Stomach (tissue), 9 donors: Measurements from ENCODE around the gene MLANA. TPM values are rescaled to one million over a fixed set of nuclear protein-coding genes. Genes with fewer than 3 reads are reported as not detected.
"Not testable (repeated sequence)": the region's sequence is repeated elsewhere in the genome, so short reads cannot be mapped to it uniquely, and the experiment has no call there.

Experiments used
- DNase-seq, 2 donors: peaks; one replicate each; pipeline versions ENCODE4 v3.0.0 to v3.0.0-alpha.2; 2013 to 2019
- H3K27ac ChIP-seq, 5 donors: fragments of 200-600 bp in 4 of 5; sonication (generic) in 4 of 5; one replicate each; pipeline ENCODE4 v1.5.1; 2013 to 2019; ENCODE audit warnings: mild to moderate bottlenecking in 1 of 5, moderate library complexity in 1 of 5
- H3K27me3 ChIP-seq, 3 donors: fragments of 200-600 bp; sonication (generic); one replicate each; pipeline ENCODE4 v1.5.1; 2017 to 2019; ENCODE audit warnings: mixed run types in 1 of 3
- H3K36me3 ChIP-seq, 4 donors: fragments of 200-600 bp; sonication (generic); 1 replicate in 3 of 4; 2 replicates in 1 of 4; pipeline ENCODE4 v1.5.1; 2016 to 2019
- H3K4me1 ChIP-seq, 4 donors: fragments of 200-600 bp; sonication (generic); one replicate each; pipeline ENCODE4 v1.5.1; 2016 to 2019
- H3K4me3 ChIP-seq, 4 donors: fragments of 200-600 bp; sonication (generic) in 3 of 4; one replicate each; pipeline ENCODE4 v1.5.1; 2016 to 2019; ENCODE audit warnings: mild to moderate bottlenecking in 1 of 4
- H3K9me3 ChIP-seq, 4 donors: fragments of 200-600 bp; sonication (generic); one replicate each; pipeline ENCODE4 v1.5.1; 2016 to 2019
- EP300 ChIP-seq: sonication (generic); formaldehyde crosslinking; IDR thresholded peaks from one replicate; pipeline ENCODE4 v1.6.1; 2017; ENCODE audit warnings: antibody characterized with exemption
- POLR2A ChIP-seq, 4 donors: fragments of 450-650 bp; IDR thresholded peaks; one replicate each; pipeline ENCODE4 v1.6.1; 2016; ENCODE audit warnings: antibody characterized with exemption in 4 of 4, control low read depth in 2 of 4, mild to moderate bottlenecking in 1 of 4, moderate library complexity in 1 of 4
- POLR2AphosphoS5 ChIP-seq, 3 donors: sonication (generic); formaldehyde crosslinking; IDR thresholded peaks; one replicate each; pipeline ENCODE4 v1.6.1; 2016; ENCODE audit warnings: antibody characterized with exemption in 3 of 3
- WGBS, 5 donors: extraction: QIAGEN DNeasy Blood & Tissue Kit in 3 of 5; methylation state at CpG; one replicate each; pipeline versions ENCODE4 v1.1.5 to v1.1.7; 2013 to 2018; 5-methylcytosine and 5-hydroxymethylcytosine counted together
- intact Hi-C: fragments of 100-400 bp; cut with DNase I; formaldehyde crosslinking; loops from one replicate; pipeline ENCODE4 v1.15.1; 2023; ENCODE audit warnings: low total_unique reads
- polyA plus RNA-seq, 3 donors: library from polyadenylated mRNA; stranded (reverse); fragments of 200-250 nt; gene quantifications; one replicate each; pipeline ENCODE4 v1.2.3, GENCODE V29; 2013
- total RNA-seq, 5 donors: library from RNA; depleted of rRNA; stranded (reverse); fragments of >200 nt; gene quantifications; one replicate each; pipeline versions ENCODE4 v1.1.0 to v1.2.3, GENCODE V29; 2014 to 2016
- TF ChIP-seq, protein P1 (sequence below), 7 experiments: fragments of 450-650 bp in 4 of 7; fragments of 200-600 bp in 3 of 7; sonication (generic) in 3 of 7; IDR thresholded peaks; one replicate each; pipeline ENCODE4 v1.5.1; 2016 to 2019; ENCODE audit warnings: antibody characterized with exemption in 7 of 7, control low read depth in 2 of 7, mild to moderate bottlenecking in 1 of 7
- donor health status: healthy with polysubstance abuse.
- donor health status: Bipolar disorder and iron deficiency.
- donor health status: healthy.

MLANA gene
- total and polyA plus RNA-seq, 8 donors = not detected

DNA sequence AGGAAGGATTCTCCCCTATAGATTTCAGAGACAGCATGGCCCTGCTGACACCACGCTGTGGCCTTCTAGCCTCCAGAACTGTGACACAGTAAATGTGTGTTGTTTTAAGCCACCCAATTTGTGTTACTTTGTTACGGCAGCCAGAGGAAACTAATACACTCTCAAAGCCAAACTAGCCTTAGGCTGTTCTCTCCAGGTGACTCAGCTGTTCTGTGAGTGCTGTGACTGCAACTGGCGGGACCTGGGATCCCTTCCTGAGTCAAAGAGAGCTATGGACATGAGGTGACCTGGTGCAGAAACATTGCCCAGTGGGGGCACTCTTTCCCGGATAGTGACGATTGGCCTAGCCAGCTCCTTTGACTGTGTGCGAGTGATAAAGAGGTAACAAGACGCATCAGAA, 14.0 kb upstream of the MLANA start:
- Histone ChIP-seq H3K36me3 (peaks cover 0 to 18% (median 6%) of the 10 kb centered on the region in 4 donors), H3K9me3 (no peaks in the 10 kb centered on the region), H3K4me3 (no peak overlapping the region), H3K4me1 (no peaks in the 10 kb centered on the region), H3K27ac (no peak overlapping the region), H3K27me3 (no peaks in the 10 kb centered on the region)
- WGBS, 5 donors = 90 to 96% (median 92%) methylated on average over 3 to 7 of the region's 7 CpGs
- TF ChIP-seq EP300 (no peak), POLR2AphosphoS5 (IDR thresholded peaks at IDR 0.05) (no peak), POLR2A (IDR thresholded peaks at IDR 0.05) (no peak)
- TF ChIP-seq, protein P1, sequence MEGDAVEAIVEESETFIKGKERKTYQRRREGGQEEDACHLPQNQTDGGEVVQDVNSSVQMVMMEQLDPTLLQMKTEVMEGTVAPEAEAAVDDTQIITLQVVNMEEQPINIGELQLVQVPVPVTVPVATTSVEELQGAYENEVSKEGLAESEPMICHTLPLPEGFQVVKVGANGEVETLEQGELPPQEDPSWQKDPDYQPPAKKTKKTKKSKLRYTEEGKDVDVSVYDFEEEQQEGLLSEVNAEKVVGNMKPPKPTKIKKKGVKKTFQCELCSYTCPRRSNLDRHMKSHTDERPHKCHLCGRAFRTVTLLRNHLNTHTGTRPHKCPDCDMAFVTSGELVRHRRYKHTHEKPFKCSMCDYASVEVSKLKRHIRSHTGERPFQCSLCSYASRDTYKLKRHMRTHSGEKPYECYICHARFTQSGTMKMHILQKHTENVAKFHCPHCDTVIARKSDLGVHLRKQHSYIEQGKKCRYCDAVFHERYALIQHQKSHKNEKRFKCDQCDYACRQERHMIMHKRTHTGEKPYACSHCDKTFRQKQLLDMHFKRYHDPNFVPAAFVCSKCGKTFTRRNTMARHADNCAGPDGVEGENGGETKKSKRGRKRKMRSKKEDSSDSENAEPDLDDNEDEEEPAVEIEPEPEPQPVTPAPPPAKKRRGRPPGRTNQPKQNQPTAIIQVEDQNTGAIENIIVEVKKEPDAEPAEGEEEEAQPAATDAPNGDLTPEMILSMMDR (IDR thresholded peaks at IDR 0.05) = no peak
- intact Hi-C loops = no loop called here
- DNase-seq = no peak

DNA sequence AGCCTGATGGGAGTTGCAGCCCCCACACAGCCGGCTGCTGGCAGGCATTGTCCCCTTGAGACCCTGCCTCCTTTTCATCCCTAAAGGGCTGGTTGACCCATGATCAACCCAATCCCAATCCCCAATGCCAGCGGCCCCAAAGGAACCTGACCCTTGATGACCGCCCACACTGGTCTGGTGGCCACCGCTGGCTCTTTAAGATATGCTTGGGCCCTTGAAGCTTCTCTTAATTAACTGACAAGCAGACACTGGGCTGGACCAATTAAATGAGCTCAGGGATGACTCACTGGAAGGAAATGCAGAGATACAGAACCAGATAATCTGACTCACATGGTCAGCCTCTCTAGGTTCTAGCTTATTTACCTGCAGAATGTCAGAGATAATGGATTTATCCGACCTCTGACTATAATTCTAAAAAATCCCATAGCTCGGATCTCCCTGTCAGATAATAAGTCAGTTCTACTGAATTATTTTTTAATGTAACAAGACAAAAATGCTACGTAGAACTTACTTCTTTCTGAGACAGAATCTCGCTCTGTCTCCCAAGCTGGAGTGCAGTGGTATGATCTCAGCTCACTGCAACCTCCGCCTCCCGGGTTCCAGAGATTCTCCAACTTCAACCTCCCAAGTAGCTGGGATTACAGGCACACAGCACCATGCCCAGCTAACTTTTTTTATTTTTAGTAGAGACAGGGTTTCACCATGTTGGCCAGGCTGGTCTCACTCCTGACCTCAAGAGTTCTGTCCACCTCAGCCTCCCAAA, 11.1 kb upstream of the MLANA start:
- Histone ChIP-seq H3K4me3 (no peak overlapping the region), H3K4me1 (no peaks in the 10 kb centered on the region), H3K27me3 (no peaks in the 10 kb centered on the region), H3K36me3 (peaks cover 0 to 14% (median 6%) of the 10 kb centered on the region in 4 donors), H3K27ac (no peak overlapping the region), H3K9me3 (no peaks in the 10 kb centered on the region)
- 82 to 90% (median 86%) methylated on average over 10 of the region's 10 CpGs for WGBS, 5 donors
- TF ChIP-seq, protein P1 (IDR thresholded peaks at IDR 0.05) = no peak
- no peak for TF ChIP-seq POLR2AphosphoS5 (IDR thresholded peaks at IDR 0.05)
- TF ChIP-seq POLR2A (IDR thresholded peaks at IDR 0.05) = no peak
- no peak for TF ChIP-seq EP300
- intact Hi-C loops = no loop called here
- DNase-seq = no peak

DNA sequence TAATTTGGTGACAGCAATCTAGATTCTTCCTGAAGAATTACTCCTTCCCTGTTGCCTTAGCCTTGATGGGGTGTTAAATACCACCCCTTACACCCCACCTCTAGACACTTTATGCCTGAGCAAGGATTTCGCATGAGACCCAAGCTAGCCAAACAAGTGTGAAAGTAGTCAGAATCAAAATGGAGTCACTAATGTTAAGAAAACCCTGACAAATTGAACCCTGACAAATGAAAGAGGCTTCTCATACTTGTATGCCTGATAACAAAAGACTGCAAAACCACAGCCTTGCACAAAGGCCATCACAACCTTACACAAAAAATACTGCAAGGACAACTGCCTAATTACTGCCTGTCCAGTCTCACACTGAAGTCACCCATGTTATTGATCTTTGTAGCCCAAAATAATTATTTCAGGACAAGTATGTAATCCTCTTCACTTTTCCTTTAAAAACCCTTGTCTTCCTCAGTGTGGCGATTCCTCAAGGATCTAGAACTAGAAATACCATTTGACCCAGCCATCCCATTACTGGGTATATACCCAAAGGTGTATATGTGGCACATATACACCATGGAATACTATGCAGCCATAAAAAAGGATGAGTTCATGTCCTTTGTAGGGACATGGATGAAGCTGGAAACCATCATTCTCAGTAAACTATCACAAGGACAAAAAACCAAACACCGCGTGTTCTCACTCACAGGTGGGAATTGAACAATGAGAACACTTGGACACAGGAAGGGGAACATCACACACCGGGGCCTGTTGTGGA, 8.3 kb upstream of the MLANA start:
- 93 to 99% (median 97%) methylated on average over 3 to 5 of the region's 5 CpGs for WGBS, 5 donors
- H3K27ac ChIP-seq, H3K4me1 ChIP-seq, H3K4me3 ChIP-seq, H3K27me3 ChIP-seq, intact Hi-C loops, DNase-seq, H3K36me3 ChIP-seq, H3K9me3 ChIP-seq: not testable (repeated sequence)

- no peaks in the 10 kb centered on the region for H3K36me3 ChIP-seq
- H3K9me3 ChIP-seq = no peaks in the 10 kb centered on the region
- WGBS, 5 donors = 54 to 80% (median 57%) methylated on average over 8 to 9 of the region's 9 CpGs
- intact Hi-C loops = no loop called here
- no peak overlapping the region for H3K4me3 ChIP-seq
- TF ChIP-seq EP300 (no peak), POLR2A (IDR thresholded peaks at IDR 0.05) (no peak)
- H3K27ac ChIP-seq = no peak overlapping the region
- H3K4me1 ChIP-seq = no peaks in the 10 kb centered on the region
- H3K27me3 ChIP-seq = no peaks in the 10 kb centered on the region
- DNase-seq = peak in 1 of 2 donors; percentile 40
Measured at GRCh38 chr9:5884191-5884590, 6.5 kb upstream of the MLANA start.

GRCh38 chr9:5886114-5886939, 4.4 kb upstream of the MLANA start:
- Histone ChIP-seq H3K9me3 (no peaks in the 10 kb centered on the region), H3K36me3 (no peaks in the 10 kb centered on the region), H3K4me1 (no peaks in the 10 kb centered on the region), H3K4me3 (no peak overlapping the region), H3K27ac (no peak overlapping the region), H3K27me3 (no peaks in the 10 kb centered on the region)
- 52 to 60% (median 56%) methylated on average over 8 of the region's 8 CpGs for WGBS, 5 donors
- DNase-seq = peak; percentile 78 to 92
- intact Hi-C loops = loop anchor here (5.0 kb wide), 2 partner anchors 166 to 421 kb away; no protein-coding TSS in a partner anchor
- TF ChIP-seq, protein P1 (IDR thresholded peaks at IDR 0.05) = peak in 5 of 7 experiments; percentile 77 to 96 (median 77)
- no peak for TF ChIP-seq EP300
